Measurements from ENCODE around the gene YAE1. TPM values are rescaled to one million over a fixed set of nuclear protein-coding genes. Genes with fewer than 3 reads are reported as not detected.
"Not testable (repeated sequence)": the region's sequence is repeated elsewhere in the genome, so short reads cannot be mapped to it uniquely, and the experiment has no call there.

YAE1 gene
- total RNA-seq, 1 experiment from 2014 or later = 29.1 TPM

GRCh38 chr7:39539816-39540215, 26.4 kb upstream of the YAE1 start:
- Histone ChIP-seq H3K36me3 (ENCODE audit: insufficient read depth, low read length, poor library complexity, severe bottlenecking) (no peaks in the 10 kb centered on the region), H3K4me3 (ENCODE audit: low read depth, low read length, poor library complexity, severe bottlenecking) (no peak overlapping the region), H3K4me1 (ENCODE audit: insufficient read depth, low read length, poor library complexity, severe bottlenecking) (no peaks in the 10 kb centered on the region), H3K27me3 (replicated peaks; ENCODE audit: insufficient read depth, low read depth, low read length, poor library complexity) (no peaks in the 10 kb centered on the region), H3K27ac (ENCODE audit: low read depth, low read length, poor library complexity, severe bottlenecking) (no peak overlapping the region), H3K9me3 (ENCODE audit: low read depth, low read length, poor library complexity, severe bottlenecking) (no peaks in the 10 kb centered on the region)
- no peak for DNase-seq (ENCODE audit: low spot score)
- BruUV-seq (replicated peaks) = no TSS peak
- intact Hi-C loops (cut with micrococcal nuclease; ENCODE audit: unreplicated experiment) = no loop called here
- POLR2A ChIA-PET (ENCODE audit: low non-redundant PET) = no interaction called here
- CTCF ChIA-PET = no interaction called here
- TF ChIP-seq EZH2 (IDR thresholded peaks at IDR 0.05; ENCODE audit: borderline replicate concordance, low read depth, low read length, poor library complexity, severe bottlenecking) = no peak

GRCh38 chr7:39540320-39540719, 25.9 kb upstream of the YAE1 start:
- Histone ChIP-seq H3K9me3 (ENCODE audit: low read depth, low read length, poor library complexity, severe bottlenecking) (no peaks in the 10 kb centered on the region), H3K36me3 (ENCODE audit: insufficient read depth, low read length, poor library complexity, severe bottlenecking) (no peaks in the 10 kb centered on the region), H3K4me1 (ENCODE audit: insufficient read depth, low read length, poor library complexity, severe bottlenecking) (no peaks in the 10 kb centered on the region), H3K4me3 (ENCODE audit: low read depth, low read length, poor library complexity, severe bottlenecking) (no peak overlapping the region), H3K27me3 (replicated peaks; ENCODE audit: insufficient read depth, low read depth, low read length, poor library complexity) (no peaks in the 10 kb centered on the region), H3K27ac (ENCODE audit: low read depth, low read length, poor library complexity, severe bottlenecking) (no peak overlapping the region)
- no peak for DNase-seq (ENCODE audit: low spot score)
- TF ChIP-seq CTCF (conservative IDR thresholded peaks at IDR 0.05; ENCODE audit: low read depth, low read length) (no peak), EZH2 (IDR thresholded peaks at IDR 0.05; ENCODE audit: borderline replicate concordance, low read depth, low read length, poor library complexity, severe bottlenecking) (no peak)
- BruUV-seq (replicated peaks) = no TSS peak
- ChIA-PET CTCF (no interaction called here), POLR2A (ENCODE audit: low non-redundant PET) (no interaction called here)
- intact Hi-C loops (cut with micrococcal nuclease; ENCODE audit: unreplicated experiment) = no loop called here

DNA sequence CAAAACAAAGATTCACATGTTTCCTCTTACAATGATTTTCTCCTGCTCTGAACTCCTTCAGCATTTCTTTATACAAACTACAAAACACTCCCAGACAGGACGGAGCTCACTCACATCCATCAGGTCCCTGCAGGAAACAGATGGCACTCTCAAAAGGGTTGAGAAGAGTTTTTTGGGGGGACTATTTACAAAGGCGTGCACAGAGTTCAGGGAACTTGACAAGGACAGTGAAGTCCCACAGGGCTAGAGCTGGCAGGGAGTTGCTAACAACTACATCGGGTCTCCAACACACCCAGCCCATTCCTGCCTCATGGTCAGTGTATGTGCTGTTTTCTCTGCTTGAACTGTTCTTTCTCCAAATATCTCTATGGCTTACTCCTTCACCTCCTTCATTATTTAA, 24.7 kb upstream of the YAE1 start:
- no peak for TF ChIP-seq CTCF (conservative IDR thresholded peaks at IDR 0.05; ENCODE audit: low read depth, low read length)
- no TSS peak for BruUV-seq (replicated peaks)
- ChIA-PET CTCF (no interaction called here), POLR2A (ENCODE audit: low non-redundant PET) (no interaction called here)
- Histone ChIP-seq H3K4me1 (ENCODE audit: insufficient read depth, low read length, poor library complexity, severe bottlenecking) (no peaks in the 10 kb centered on the region), H3K36me3 (ENCODE audit: insufficient read depth, low read length, poor library complexity, severe bottlenecking) (no peaks in the 10 kb centered on the region), H3K4me3 (ENCODE audit: low read depth, low read length, poor library complexity, severe bottlenecking) (no peak overlapping the region), H3K27me3 (replicated peaks; ENCODE audit: insufficient read depth, low read depth, low read length, poor library complexity) (no peaks in the 10 kb centered on the region), H3K9me3 (ENCODE audit: low read depth, low read length, poor library complexity, severe bottlenecking) (no peaks in the 10 kb centered on the region), H3K27ac (ENCODE audit: low read depth, low read length, poor library complexity, severe bottlenecking) (no peak overlapping the region)
- intact Hi-C loops (cut with micrococcal nuclease; ENCODE audit: unreplicated experiment) = no loop called here
- DNase-seq (ENCODE audit: low spot score) = no peak

DNA sequence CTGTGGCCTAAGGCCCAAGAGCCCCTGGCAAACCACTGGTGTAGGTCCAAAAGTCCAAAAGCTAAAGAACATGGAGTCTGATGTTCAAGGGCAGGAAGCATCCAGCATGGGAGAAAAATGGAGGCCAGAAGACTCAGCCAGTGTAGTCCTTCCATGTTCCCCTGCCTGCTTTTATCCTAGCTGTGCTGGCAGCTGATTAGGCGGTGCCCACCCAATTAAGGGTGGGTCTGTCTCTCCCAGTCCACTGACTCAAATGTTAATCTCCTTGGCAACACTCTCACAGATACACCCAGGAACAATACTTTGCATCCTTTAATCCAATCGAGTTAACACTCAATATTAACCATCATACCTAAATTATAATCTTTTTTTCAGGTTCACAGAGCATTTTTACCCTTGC, 21.4 kb upstream of the YAE1 start:
- POLR2A ChIA-PET (ENCODE audit: low non-redundant PET); intact Hi-C loops (cut with micrococcal nuclease; ENCODE audit: unreplicated experiment); H3K36me3 ChIP-seq (ENCODE audit: insufficient read depth, low read length, poor library complexity, severe bottlenecking); BruUV-seq (replicated peaks); DNase-seq (ENCODE audit: low spot score); CTCF ChIA-PET; H3K4me1 ChIP-seq (ENCODE audit: insufficient read depth, low read length, poor library complexity, severe bottlenecking); H3K27me3 ChIP-seq (replicated peaks; ENCODE audit: insufficient read depth, low read depth, low read length, poor library complexity); H3K27ac ChIP-seq (ENCODE audit: low read depth, low read length, poor library complexity, severe bottlenecking); H3K4me3 ChIP-seq (ENCODE audit: low read depth, low read length, poor library complexity, severe bottlenecking): not testable (repeated sequence)
- peaks cover 12% of the 10 kb centered on the region for H3K9me3 ChIP-seq (ENCODE audit: low read depth, low read length, poor library complexity, severe bottlenecking)

All from A673 (cell line).